NT2/D1 (cell line): ENCODE data around the gene ITIH4.

Source experiments
- YY1 ChIP-seq: IDR thresholded peaks from 2 replicates; pipeline ENCODE4 v1.6.1; 2011; ENCODE audit not compliant: insufficient read length, insufficient read depth
- ZNF274 ChIP-seq: IDR thresholded peaks from 2 replicates; pipeline ENCODE4 v1.6.1; 2011; ENCODE audit warnings: mild to moderate bottlenecking, low read depth, low read length

DNA sequence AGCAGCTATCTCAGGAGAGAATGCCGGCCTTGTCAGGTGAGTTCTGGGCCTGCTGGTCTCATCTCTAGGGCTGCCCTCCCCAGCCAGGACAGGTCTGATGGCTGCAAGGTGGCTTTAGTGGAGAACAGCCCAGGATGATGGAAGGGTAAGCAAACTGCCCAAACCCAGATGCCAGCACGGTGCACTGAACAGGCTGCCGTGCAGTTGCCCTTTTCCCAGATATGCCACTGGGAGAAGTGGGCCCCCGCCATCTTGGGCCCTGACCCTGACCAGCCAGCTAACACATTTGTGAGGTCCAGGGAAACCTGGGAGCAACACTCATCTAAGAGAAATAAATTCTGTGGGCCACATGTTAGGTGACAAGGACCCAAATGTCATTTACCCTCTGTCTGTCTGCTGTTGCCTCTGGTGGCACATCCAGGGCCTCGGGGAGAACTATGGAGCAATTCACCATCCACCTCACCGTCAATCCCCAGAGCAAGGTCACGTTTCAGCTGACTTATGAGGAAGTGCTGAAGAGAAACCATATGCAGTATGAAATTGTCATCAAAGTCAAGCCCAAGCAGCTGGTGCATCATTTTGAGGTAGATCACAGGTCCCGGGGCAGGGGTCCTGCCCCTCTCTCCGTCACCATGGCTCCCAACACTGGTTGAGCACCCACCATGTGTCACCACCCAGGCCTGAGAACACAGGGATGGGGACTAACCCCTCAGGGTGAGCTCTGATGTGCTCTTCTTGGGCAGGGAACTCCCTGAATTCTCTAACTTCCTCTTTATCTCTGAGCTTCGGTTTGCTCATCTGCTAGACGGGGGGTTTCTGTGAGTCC lies 51.2 kb downstream of the ITIH4 start:
- TF ChIP-seq YY1 (no peak), ZNF274 (no peak)
